ENCODE results near the gene ARMC3. TPM values are rescaled to one million over a fixed set of nuclear protein-coding genes. Genes with fewer than 3 reads are reported as not detected.

The ARMC3 gene
- total and polyA plus RNA-seq, 8 donors, result 0.05 to 0.25 TPM; not detected in 6

- no peak for TF ChIP-seq CTCF (IDR thresholded peaks at IDR 0.05)
- DNase-seq, result no peak
- no peaks in the 10 kb centered on the region for H3K4me1 ChIP-seq
- no peaks in the 10 kb centered on the region for H3K36me3 ChIP-seq
- FAIRE-seq, result no peak
- no peak overlapping the region for H3K27ac ChIP-seq
- H3K27me3 ChIP-seq, result no peaks in the 10 kb centered on the region
- 93% methylated on average over 14 of the region's 14 CpGs for WGBS, 2 donors
- no peaks in the 10 kb centered on the region for H3K9me3 ChIP-seq
- no peak overlapping the region for H3K4me3 ChIP-seq
- intact Hi-C loops (cut with DNase I), result no loop called here
- no peak for ATAC-seq
Measured at GRCh38 chr10:23001901-23002516, 74.2 kb downstream of the ARMC3 start.

GRCh38 chr10:23005150-23005549 lies 77.3 kb downstream of the ARMC3 start:
- no peaks in the 10 kb centered on the region for H3K27me3 ChIP-seq
- no peaks in the 10 kb centered on the region for H3K36me3 ChIP-seq
- ATAC-seq (no peak), DNase-seq (no peak), FAIRE-seq (no peak)
- H3K27ac ChIP-seq, result no peak overlapping the region
- intact Hi-C loops (cut with DNase I), result no loop called here
- no peaks in the 10 kb centered on the region for H3K4me1 ChIP-seq
- 94 to 95% methylated on average over 12 of the region's 12 CpGs for WGBS, 2 donors
- TF ChIP-seq CTCF (IDR thresholded peaks at IDR 0.05), result no peak
- no peaks in the 10 kb centered on the region for H3K9me3 ChIP-seq
- H3K4me3 ChIP-seq, result no peak overlapping the region

GRCh38 chr10:23013581-23014335 lies 85.9 kb downstream of the ARMC3 start:
- Histone ChIP-seq H3K4me3 (no peak overlapping the region), H3K27ac (no peak overlapping the region), H3K9me3 (no peaks in the 10 kb centered on the region), H3K36me3 (no peaks in the 10 kb centered on the region), H3K27me3 (no peaks in the 10 kb centered on the region), H3K4me1 (peaks cover 0 to 5% (median 0%) of the 10 kb centered on the region in 3 donors)
- DNase-seq (no peak), FAIRE-seq (no peak), ATAC-seq (no peak)
- 87 to 94% methylated on average over 3 of the region's 3 CpGs for WGBS, 2 donors
- no peak for TF ChIP-seq CTCF (IDR thresholded peaks at IDR 0.05)
- intact Hi-C loops (cut with DNase I), result no loop called here

GRCh38 chr10:23015021-23015707 lies 87.3 kb downstream of the ARMC3 start:
- intact Hi-C loops (cut with DNase I), result no loop called here
- H3K27ac ChIP-seq, result no peak overlapping the region
- WGBS, 2 donors, result 87 to 90% methylated on average over 7 of the region's 7 CpGs
- peaks cover 0 to 5% (median 0%) of the 10 kb centered on the region in 3 donors for H3K4me1 ChIP-seq
- H3K4me3 ChIP-seq, result no peak overlapping the region
- ATAC-seq (no peak), DNase-seq (no peak), FAIRE-seq (no peak)
- no peaks in the 10 kb centered on the region for H3K27me3 ChIP-seq
- no peaks in the 10 kb centered on the region for H3K9me3 ChIP-seq
- H3K36me3 ChIP-seq, result no peaks in the 10 kb centered on the region
- no peak for TF ChIP-seq CTCF (IDR thresholded peaks at IDR 0.05)
